Fibroblast of pulmonary artery (primary cell): ENCODE data around the gene IL22RA2.

Experiments used
- DNase-seq: peaks from one replicate; pipeline ENCODE4 v3.0.0-alpha.2; 2010; ENCODE audit warnings: low read depth
- H3K4me3 ChIP-seq: replicated peaks from 2 replicates; pipeline ENCODE4 v1.5.1; 2011; ENCODE audit warnings: low read depth, mild to moderate bottlenecking, control low read depth, low read length, moderate library complexity
- CTCF ChIP-seq: IDR thresholded peaks from 2 replicates; pipeline ENCODE4 v1.5.1; 2011; ENCODE audit warnings: mild to moderate bottlenecking, control low read depth, low read length, inconsistent platforms; ENCODE audit errors: missing control alignments

The IL22RA2 gene

GRCh38 chr6:137175157-137175867 is 1.9 kb upstream of the IL22RA2 start:
- no peak for DNase-seq

GRCh38 chr6:137172734-137173431 is 561 bp downstream of the IL22RA2 start:
- no peak for TF ChIP-seq CTCF
- no peak overlapping the region for H3K4me3 ChIP-seq
- DNase-seq, result no peak

More at GRCh38 chr6:137175157-137175867, 1.9 kb upstream of the IL22RA2 start:
- no peak overlapping the region for H3K4me3 ChIP-seq
- no peak for TF ChIP-seq CTCF

GRCh38 chr6:137171824-137172733 is 1.4 kb downstream of the IL22RA2 start:
- TF ChIP-seq CTCF, result no peak
- no peak overlapping the region for H3K4me3 ChIP-seq
- DNase-seq, result no peak

GRCh38 chr6:137171053-137171374 is 2.4 kb downstream of the IL22RA2 start:
- no peak for DNase-seq
- no peak for TF ChIP-seq CTCF
- no peak overlapping the region for H3K4me3 ChIP-seq

- no peak for DNase-seq
- H3K4me3 ChIP-seq, result no peak overlapping the region
- TF ChIP-seq CTCF, result no peak
These were observed 3.0 kb downstream of the IL22RA2 start for GRCh38 chr6:137170266-137171052.

GRCh38 chr6:137167702-137168377 is 5.6 kb downstream of the IL22RA2 start:
- DNase-seq, result no peak
- H3K4me3 ChIP-seq, result no peak overlapping the region
- no peak for TF ChIP-seq CTCF
